Measurements from ENCODE around the gene GPC5.
"Not testable (repeated sequence)": the region's sequence is repeated elsewhere in the genome, so short reads cannot be mapped to it uniquely, and the experiment has no call there.

GPC5 gene

DNA sequence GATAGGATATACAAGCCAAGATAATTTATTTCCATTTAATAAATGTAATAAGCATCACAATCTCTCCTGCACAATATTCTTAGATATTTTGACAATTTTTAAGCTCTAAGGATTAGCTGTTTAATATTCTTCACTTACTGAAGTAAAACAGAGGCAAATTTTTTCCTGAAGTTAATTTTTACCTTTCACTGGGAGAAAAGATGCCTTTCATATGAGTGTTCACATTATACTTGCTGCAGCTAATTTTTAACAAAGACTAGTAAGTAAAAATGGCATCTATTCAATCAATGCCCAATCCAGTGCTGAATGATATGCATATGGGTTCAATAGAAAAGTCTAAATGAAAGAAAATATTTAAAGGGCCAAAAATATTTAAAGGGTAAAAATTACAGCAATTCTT is 1451.0 kb downstream of the GPC5 start:
- H3K4me3 ChIP-seq (ENCODE audit: low read depth, low read length) = no peak overlapping the region
- no peaks in the 10 kb centered on the region for H3K4me1 ChIP-seq (ENCODE audit: control insufficient read depth, insufficient read depth, low read length, unreplicated experiment)
- H2AFZ ChIP-seq (ENCODE audit: low read length, unreplicated experiment) = no peak overlapping the region
- no peak overlapping the region for H3K27ac ChIP-seq (ENCODE audit: low read depth, low read length)
- no peaks in the 10 kb centered on the region for H3K36me3 ChIP-seq (ENCODE audit: insufficient read depth, low read length)
- H3K27me3 ChIP-seq (ENCODE audit: insufficient read depth, low read length) = no peaks in the 10 kb centered on the region
- no peaks in the 10 kb centered on the region for H3K79me2 ChIP-seq (ENCODE audit: control insufficient read depth, insufficient read depth, low read length, unreplicated experiment)

DNA sequence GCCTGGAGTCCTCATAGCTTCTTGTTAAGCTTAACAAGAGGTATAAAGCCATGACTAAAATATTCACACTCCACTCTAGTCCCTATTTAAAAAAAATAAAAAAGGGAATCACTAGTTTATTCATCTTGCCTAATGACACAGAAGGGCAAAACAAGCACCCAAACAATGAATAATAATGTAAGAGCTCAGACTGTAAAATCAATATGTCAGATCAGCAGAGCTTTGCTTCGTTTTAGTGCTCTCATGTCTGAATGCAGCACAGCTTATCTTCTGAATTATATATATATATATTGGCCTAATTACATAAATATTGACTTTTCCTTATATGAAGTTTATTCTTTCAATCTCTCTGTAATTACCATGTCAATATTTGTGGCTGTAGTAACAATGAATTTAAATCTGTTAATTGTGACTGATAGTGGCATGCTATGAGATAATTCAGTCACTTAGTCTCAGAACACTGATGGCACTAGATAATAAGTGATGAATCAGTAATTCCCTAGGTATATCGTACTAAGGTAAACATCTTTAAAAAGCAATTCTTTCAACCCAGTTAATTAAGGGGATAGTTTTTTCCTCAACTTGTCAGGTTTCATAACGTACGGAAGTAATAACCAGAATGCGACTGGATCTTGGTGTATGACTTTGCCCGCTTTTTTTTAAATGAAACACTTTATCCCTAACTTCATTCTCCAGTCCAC is 1466.3 kb downstream of the GPC5 start:
- Histone ChIP-seq H3K36me3 (ENCODE audit: insufficient read depth, low read length) (no peaks in the 10 kb centered on the region), H3K27ac (ENCODE audit: low read depth, low read length) (no peak overlapping the region), H3K27me3 (ENCODE audit: insufficient read depth, low read length) (no peaks in the 10 kb centered on the region), H3K4me1 (ENCODE audit: control insufficient read depth, insufficient read depth, low read length, unreplicated experiment) (no peaks in the 10 kb centered on the region), H2AFZ (ENCODE audit: low read length, unreplicated experiment) (no peak overlapping the region), H3K4me3 (ENCODE audit: low read depth, low read length) (no peak overlapping the region), H3K79me2 (ENCODE audit: control insufficient read depth, insufficient read depth, low read length, unreplicated experiment) (no peaks in the 10 kb centered on the region)

DNA sequence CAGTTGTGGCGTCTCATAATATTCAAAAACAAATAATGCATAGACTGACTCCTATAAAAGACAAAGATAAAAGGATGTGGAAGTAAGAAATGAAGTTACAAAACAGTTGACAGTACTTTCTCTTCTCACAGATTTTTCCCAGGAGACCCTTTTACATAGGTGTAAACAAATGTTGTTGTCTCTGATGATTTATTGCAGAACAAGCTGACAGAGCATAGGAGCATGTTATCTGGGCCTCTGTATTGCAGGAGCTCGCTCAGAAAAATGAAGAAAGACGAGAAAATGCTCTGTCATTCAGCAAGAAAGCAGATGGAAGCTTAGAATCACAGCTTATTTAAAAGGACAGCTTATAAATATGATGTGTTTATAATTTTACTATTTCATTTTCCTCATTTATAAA is 1474.6 kb downstream of the GPC5 start:
- H3K79me2 ChIP-seq (ENCODE audit: control insufficient read depth, insufficient read depth, low read length, unreplicated experiment) = no peaks in the 10 kb centered on the region
- no peak overlapping the region for H3K4me3 ChIP-seq (ENCODE audit: low read depth, low read length)
- H3K27me3 ChIP-seq (ENCODE audit: insufficient read depth, low read length) = no peaks in the 10 kb centered on the region
- no peaks in the 10 kb centered on the region for H3K36me3 ChIP-seq (ENCODE audit: insufficient read depth, low read length)
- H3K27ac ChIP-seq (ENCODE audit: low read depth, low read length) = no peak overlapping the region
- no peaks in the 10 kb centered on the region for H3K4me1 ChIP-seq (ENCODE audit: control insufficient read depth, insufficient read depth, low read length, unreplicated experiment)
- H2AFZ ChIP-seq (ENCODE audit: low read length, unreplicated experiment) = no peak overlapping the region

DNA sequence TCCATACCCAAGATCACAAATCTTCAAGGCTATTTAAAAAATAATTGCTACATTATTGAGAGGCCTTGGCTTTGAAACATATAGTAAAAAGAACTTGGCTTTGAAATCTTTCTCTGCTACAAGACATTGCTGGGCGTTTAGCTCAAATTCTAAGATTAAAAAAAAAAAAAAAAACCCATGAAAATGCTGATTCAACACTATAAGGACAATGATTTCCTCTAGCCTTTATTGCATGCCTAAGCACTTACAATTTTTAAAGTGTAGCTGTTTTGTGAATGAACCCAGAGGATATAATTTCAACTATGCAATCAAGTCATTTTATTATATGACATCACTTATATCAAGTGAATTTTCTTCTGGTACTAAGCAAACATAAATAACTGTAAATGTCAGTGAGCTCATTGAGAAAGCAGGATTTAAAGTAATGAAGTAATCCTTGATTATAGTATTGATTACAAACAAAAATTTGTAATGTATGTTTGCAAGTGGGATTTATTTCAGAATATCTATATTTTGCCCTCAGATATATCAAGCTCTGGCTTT is 1488.2 kb downstream of the GPC5 start:
- H3K27ac ChIP-seq (ENCODE audit: low read depth, low read length) = no peak overlapping the region

DNA sequence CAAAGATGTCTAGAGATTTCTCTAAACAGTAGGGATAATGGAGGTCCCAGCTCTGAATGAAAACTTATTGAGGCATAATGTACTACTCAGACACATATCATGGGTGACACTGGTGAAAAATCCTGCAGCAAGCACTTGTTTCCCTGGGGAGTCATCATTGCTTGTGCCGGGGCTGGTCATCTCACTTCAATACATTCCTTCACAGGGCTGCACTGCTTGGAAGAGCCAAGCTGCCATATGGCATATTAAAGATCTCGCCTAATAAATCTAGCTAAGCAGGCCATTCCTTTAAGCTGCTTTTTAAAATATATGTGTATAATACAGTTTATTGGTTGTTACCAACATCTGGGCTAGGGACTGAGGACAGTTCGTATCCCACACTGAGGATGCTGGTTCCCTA is 1496.0 kb downstream of the GPC5 start:
- Histone ChIP-seq H3K4me1 (ENCODE audit: control insufficient read depth, insufficient read depth, low read length, unreplicated experiment) (no peaks in the 10 kb centered on the region), H2AFZ (ENCODE audit: low read length, unreplicated experiment) (no peak overlapping the region), H3K4me3 (ENCODE audit: low read depth, low read length) (no peak overlapping the region), H3K36me3 (ENCODE audit: insufficient read depth, low read length) (no peaks in the 10 kb centered on the region), H3K79me2 (ENCODE audit: control insufficient read depth, insufficient read depth, low read length, unreplicated experiment) (no peaks in the 10 kb centered on the region), H3K27ac (ENCODE audit: low read depth, low read length) (no peak overlapping the region), H3K27me3 (ENCODE audit: insufficient read depth, low read length) (no peaks in the 10 kb centered on the region)

More for the DNA sequence above, 1488.2 kb downstream of the GPC5 start:
- no peak overlapping the region for H3K4me3 ChIP-seq (ENCODE audit: low read depth, low read length)
- H3K27me3 ChIP-seq (ENCODE audit: insufficient read depth, low read length) = no peaks in the 10 kb centered on the region
- no peak overlapping the region for H2AFZ ChIP-seq (ENCODE audit: low read length, unreplicated experiment)
- no peaks in the 10 kb centered on the region for H3K79me2 ChIP-seq (ENCODE audit: control insufficient read depth, insufficient read depth, low read length, unreplicated experiment)
- no peaks in the 10 kb centered on the region for H3K4me1 ChIP-seq (ENCODE audit: control insufficient read depth, insufficient read depth, low read length, unreplicated experiment)
- no peaks in the 10 kb centered on the region for H3K36me3 ChIP-seq (ENCODE audit: insufficient read depth, low read length)

DNA sequence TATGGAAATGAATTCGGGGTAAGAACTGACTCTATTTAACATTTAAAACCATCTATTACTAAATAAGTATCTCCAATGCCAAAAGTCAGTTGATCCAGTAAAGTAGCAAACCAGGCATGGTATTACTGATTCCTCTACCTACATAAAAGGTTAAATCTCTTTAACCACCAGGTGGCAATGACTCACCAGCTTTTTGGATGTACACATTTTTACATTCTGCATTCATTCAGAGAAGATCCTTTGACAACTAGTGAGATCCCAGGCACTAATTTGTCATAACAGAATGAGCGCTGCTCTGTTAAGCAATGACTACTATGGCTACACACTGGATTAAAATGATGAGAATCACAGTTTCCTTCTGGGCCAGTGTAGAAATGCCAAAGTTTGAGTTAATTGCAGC is 1498.4 kb downstream of the GPC5 start:
- Histone ChIP-seq H3K79me2 (ENCODE audit: control insufficient read depth, insufficient read depth, low read length, unreplicated experiment) (no peaks in the 10 kb centered on the region), H3K27ac (ENCODE audit: low read depth, low read length) (no peak overlapping the region), H3K27me3 (ENCODE audit: insufficient read depth, low read length) (no peaks in the 10 kb centered on the region), H3K36me3 (ENCODE audit: insufficient read depth, low read length) (no peaks in the 10 kb centered on the region), H2AFZ (ENCODE audit: low read length, unreplicated experiment) (no peak overlapping the region), H3K4me1 (ENCODE audit: control insufficient read depth, insufficient read depth, low read length, unreplicated experiment) (peaks cover 4% of the 10 kb centered on the region), H3K4me3 (ENCODE audit: low read depth, low read length) (no peak overlapping the region)

DNA sequence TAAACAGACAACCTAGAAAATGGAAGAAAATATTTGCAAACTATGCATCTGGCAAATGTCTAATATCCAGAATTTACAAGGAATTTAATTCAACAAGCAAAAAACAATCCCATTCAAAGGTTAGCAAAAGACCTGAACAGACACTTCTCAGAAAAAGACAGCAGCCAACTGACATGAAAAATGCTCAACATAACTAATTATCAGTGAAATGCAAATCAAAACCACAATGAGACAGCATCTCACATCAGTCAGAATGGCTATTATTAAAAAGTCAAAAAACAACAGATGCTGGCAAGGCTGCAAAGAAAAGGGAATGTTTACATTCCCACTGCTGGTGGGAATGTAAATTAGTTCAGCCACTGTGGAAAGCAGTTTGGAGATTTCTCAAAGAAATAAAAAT is 1500.5 kb downstream of the GPC5 start:
- H3K36me3 ChIP-seq (ENCODE audit: insufficient read depth, low read length); H3K27ac ChIP-seq (ENCODE audit: low read depth, low read length); H3K4me3 ChIP-seq (ENCODE audit: low read depth, low read length); H3K79me2 ChIP-seq (ENCODE audit: control insufficient read depth, insufficient read depth, low read length, unreplicated experiment); H3K27me3 ChIP-seq (ENCODE audit: insufficient read depth, low read length); H2AFZ ChIP-seq (ENCODE audit: low read length, unreplicated experiment); H3K4me1 ChIP-seq (ENCODE audit: control insufficient read depth, insufficient read depth, low read length, unreplicated experiment): not testable (repeated sequence)

DNA sequence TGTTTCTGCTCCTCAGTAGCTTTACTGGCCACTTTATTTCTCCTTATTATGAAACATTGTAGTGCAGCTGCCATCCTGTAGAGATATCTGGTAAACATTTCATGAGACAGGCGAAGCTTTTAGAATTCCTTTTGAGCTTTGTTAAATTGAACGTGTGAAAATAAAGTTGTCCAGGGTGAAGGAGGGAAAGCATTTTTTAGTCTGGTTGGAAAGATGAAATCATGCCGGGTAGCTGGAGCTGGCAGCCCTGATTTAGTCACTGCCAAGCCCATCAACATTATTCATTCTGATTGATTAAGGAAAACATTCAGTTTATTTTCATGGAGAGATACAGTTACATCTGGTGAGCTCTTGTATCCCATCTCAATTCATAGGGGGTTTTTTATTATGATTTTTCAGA is 1502.0 kb downstream of the GPC5 start:
- Histone ChIP-seq H3K4me3 (ENCODE audit: low read depth, low read length) (no peak overlapping the region), H3K79me2 (ENCODE audit: control insufficient read depth, insufficient read depth, low read length, unreplicated experiment) (no peaks in the 10 kb centered on the region), H3K4me1 (ENCODE audit: control insufficient read depth, insufficient read depth, low read length, unreplicated experiment) (peaks cover 4% of the 10 kb centered on the region), H3K27ac (ENCODE audit: low read depth, low read length) (no peak overlapping the region), H2AFZ (ENCODE audit: low read length, unreplicated experiment) (no peak overlapping the region), H3K27me3 (ENCODE audit: insufficient read depth, low read length) (no peaks in the 10 kb centered on the region), H3K36me3 (ENCODE audit: insufficient read depth, low read length) (no peaks in the 10 kb centered on the region)

DNA sequence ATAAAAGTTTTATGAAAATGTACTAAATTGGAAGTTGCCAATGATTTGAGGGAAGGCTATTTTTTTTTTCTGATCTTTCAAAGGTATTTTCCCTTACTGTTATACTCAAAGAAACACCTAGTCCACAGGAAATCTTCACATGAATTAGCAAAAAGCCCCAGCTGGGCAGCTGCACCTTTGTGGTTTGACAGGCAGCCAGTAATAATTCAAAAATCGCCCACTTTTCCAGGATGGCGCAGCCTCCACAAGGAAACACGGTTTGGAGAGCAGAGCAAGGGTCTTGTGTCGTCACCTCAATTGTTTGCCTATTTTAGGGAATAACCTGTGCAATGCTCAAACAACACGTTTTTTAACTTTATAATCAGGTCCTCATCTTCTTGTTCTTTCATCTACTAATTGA is 1503.3 kb downstream of the GPC5 start:
- Histone ChIP-seq H3K79me2 (ENCODE audit: control insufficient read depth, insufficient read depth, low read length, unreplicated experiment) (no peaks in the 10 kb centered on the region), H3K4me1 (ENCODE audit: control insufficient read depth, insufficient read depth, low read length, unreplicated experiment) (peaks cover 4% of the 10 kb centered on the region), H3K36me3 (ENCODE audit: insufficient read depth, low read length) (no peaks in the 10 kb centered on the region), H3K27me3 (ENCODE audit: insufficient read depth, low read length) (no peaks in the 10 kb centered on the region), H2AFZ (ENCODE audit: low read length, unreplicated experiment) (no peak overlapping the region), H3K27ac (ENCODE audit: low read depth, low read length) (no peak overlapping the region), H3K4me3 (ENCODE audit: low read depth, low read length) (no peak overlapping the region)

DNA sequence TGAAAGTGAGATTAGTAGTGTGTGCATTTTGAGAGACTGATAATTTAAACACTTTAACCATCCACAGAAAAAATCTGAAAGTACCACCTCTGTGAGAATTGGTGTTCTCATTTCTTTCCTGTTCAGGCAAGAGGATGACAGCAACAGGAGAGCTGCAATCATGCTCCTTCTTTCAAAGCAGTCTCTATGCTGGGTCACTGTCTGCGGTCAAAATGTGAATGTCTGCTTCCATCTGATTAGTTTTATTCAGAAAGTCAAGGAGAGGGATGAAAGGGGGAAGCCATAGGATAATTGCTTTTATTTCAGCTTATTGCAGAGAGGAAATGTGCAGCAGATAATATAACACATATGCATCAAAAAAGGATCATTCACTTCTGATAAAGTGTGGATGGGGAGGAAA is 1514.2 kb downstream of the GPC5 start:
- Histone ChIP-seq H3K79me2 (ENCODE audit: control insufficient read depth, insufficient read depth, low read length, unreplicated experiment) (no peaks in the 10 kb centered on the region), H3K36me3 (ENCODE audit: insufficient read depth, low read length) (no peaks in the 10 kb centered on the region), H3K27me3 (ENCODE audit: insufficient read depth, low read length) (no peaks in the 10 kb centered on the region), H3K4me1 (ENCODE audit: control insufficient read depth, insufficient read depth, low read length, unreplicated experiment) (no peaks in the 10 kb centered on the region), H3K27ac (ENCODE audit: low read depth, low read length) (no peak overlapping the region), H2AFZ (ENCODE audit: low read length, unreplicated experiment) (no peak overlapping the region), H3K4me3 (ENCODE audit: low read depth, low read length) (no peak overlapping the region)

DNA sequence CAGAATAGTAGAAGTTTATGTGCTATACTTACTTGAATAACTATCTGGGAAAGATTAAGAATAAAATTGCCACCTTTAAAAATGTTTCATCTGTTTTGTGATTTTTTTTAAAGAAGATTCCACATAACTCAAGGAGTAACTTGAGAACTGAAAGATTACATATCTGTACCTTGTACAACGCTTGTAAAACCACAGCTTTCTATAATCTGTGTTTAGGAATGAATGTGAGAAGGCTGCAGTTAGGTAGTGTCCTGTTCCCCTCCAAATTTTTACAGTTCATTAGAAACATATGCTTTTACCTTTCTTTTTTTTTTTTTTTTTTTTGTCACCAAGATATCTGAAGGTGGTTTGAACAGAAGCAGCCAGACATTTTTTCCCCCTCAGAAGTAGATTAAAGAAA is 1515.4 kb downstream of the GPC5 start:
- Histone ChIP-seq H3K27ac (ENCODE audit: low read depth, low read length) (no peak overlapping the region), H3K27me3 (ENCODE audit: insufficient read depth, low read length) (no peaks in the 10 kb centered on the region), H3K4me1 (ENCODE audit: control insufficient read depth, insufficient read depth, low read length, unreplicated experiment) (no peaks in the 10 kb centered on the region), H2AFZ (ENCODE audit: low read length, unreplicated experiment) (no peak overlapping the region), H3K4me3 (ENCODE audit: low read depth, low read length) (no peak overlapping the region), H3K79me2 (ENCODE audit: control insufficient read depth, insufficient read depth, low read length, unreplicated experiment) (no peaks in the 10 kb centered on the region), H3K36me3 (ENCODE audit: insufficient read depth, low read length) (no peaks in the 10 kb centered on the region)

Measured in ACC112 (cell line).